Left forelimb (tissue), 1 donor: Measurements from ENCODE around the gene MYO10.
"Not testable (repeated sequence)": the region's sequence is repeated elsewhere in the genome, so short reads cannot be mapped to it uniquely, and the experiment has no call there.

Experiments used
- DNase-seq: peaks from one replicate; pipeline ENCODE4 v3.0.0-alpha.2; 2018; ENCODE audit warnings: low spot score

Gene MYO10

DNA sequence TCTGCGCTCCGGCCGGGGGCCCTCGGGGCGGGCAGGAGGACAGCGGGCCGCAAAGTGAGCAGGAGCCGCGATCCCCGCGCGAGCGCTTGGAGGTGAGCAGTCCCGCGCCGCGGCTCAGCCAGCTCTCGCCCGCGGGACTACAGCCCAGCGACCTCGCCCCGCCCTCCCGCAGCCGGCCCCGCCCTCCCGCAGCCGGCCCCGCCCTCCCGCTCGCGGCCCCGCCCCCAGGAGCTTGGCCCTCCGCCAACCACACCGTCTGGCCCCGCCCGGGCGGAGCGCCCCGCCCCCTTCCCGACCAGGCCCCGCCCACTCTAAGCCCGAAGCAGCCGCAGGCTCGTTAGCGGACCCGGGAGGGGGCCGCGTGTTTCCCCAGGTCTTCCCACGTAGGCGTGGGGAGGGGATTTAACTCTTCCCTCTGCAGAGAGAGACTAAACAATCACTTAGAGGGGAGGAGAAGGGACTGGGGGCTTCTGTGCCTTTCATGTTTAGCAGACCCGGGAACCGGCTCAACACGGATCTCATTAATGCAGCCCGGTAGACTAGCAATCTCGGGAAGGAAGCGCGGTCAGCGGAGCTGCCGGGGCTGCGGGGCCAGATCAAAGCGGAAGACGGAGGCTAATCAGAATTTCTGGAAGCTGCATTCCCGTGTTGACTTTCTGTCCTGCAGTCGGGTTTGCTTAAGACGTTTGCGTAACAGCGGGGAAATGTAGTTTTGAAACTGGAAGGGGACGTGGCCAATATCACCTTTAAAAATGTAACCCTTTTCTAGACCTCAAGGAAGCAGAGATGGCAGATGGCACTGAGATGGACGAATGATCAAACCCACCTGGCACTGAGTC is at the start of gene MYO10:
Gene MYO10 (minus strand): TSS at position 139 of the 839 bp plus-strand sequence. CDS start 480 bp downstream, outside the sequence.
- peak; percentile 91 for DNase-seq

DNA sequence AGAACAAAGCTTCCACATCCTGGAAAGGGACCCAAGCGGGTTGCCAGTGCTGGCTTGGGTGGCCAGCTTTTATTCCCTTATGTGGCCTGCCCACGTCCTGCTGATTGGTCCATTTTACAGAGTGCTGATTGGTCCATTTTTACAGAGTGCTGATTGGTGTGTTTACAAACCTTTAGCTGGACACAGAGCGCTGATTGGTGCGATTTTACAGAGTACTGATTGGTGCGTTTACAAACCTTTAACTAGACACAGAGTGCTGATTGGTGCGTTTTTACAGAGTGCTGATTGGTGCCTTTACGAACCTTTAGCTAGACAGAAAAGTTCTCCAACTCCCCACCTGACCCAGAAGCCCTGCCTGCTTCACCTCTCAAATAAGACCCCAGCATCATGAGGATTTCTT is 49.2 kb upstream of the MYO10 start:
- DNase-seq, result not testable (repeated sequence)

DNA sequence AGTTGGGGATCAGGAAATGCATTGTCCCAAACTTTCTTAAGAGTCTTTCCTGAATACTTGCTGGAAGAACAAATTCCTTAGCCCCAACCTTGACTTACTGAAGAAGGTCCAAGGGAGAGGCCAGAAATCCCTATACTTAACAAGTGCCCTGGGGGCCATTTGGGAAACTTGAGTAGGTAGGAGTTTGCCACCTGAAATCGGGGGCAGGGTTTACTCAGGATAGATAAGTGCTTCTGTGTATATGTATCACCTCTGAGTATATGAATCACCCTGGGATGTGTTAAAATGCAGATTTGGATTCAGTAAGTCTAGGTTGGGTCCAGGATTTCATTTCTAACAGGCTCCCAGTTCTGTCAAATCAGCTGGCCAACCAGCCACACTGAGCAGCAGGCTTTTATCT is 47.9 kb upstream of the MYO10 start:
- no peak for DNase-seq

DNA sequence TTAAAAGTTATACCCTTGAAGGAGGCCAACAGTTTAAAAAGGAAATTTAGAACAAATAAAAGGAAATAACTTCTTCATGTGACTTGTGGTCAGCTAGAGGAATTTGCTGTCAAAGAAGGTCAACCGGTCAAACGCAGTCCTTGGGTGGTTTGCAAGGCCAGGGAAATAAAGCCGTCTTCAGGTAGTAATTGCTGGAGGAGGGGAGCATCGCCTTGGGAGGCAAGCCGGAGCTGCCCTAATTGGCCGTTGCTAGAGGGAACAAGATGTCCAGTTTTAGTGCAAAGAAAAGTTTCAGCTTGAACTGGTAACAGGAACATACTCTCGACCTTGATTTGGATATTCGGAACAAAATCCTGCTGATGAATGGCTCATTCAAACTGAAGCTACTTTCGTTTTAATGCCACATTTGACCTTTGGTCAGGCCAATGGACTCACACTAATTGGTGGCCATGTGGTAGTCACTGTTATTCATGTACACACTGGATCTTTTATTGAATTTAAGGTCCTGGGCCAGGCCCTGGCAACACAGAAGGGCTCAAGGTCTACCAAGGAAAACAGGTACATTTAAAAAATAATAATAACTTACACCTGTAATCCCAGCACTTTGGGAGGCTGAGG is 47.0 kb upstream of the MYO10 start:
- DNase-seq, result no peak

DNA sequence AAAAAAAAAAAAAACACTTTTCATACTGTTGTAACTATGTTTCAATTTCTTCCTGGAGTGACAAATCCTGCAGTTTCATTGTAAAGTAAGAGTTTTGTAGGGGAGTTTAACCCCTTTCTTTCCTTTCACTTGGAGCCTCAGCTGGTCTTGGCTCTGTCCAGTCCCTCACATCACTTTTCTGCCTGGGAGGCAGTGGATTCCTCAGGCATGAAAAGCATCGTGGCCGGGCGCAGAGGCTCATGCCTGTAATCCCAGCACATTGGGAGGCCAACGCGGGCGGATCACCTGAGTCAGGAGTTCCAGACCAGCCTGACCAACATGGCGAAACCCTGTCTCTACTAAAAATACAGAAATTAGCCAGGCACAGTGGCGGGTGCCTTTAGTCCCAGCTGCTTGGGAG is 45.6 kb upstream of the MYO10 start:
- DNase-seq, result no peak

DNA sequence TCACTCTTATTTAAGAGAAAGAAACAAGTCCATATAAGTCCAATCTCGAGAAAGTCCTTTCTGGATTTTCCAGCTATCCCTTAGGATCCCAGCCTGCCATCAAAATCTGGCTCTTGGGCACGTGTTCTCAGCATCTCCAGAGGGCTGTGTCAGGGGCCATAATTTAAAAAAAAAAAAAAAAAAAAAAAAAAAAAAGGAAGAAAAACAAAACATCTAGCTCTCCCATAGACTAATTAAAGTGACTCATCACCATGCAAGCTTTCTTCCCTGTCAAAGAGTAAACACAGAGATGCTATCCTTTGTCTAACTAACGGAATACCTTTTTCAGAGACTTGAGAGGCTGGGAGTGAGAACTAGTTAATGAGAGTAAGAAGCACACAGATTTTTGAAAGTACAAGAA is 44.9 kb upstream of the MYO10 start:
- DNase-seq, result no peak

DNA sequence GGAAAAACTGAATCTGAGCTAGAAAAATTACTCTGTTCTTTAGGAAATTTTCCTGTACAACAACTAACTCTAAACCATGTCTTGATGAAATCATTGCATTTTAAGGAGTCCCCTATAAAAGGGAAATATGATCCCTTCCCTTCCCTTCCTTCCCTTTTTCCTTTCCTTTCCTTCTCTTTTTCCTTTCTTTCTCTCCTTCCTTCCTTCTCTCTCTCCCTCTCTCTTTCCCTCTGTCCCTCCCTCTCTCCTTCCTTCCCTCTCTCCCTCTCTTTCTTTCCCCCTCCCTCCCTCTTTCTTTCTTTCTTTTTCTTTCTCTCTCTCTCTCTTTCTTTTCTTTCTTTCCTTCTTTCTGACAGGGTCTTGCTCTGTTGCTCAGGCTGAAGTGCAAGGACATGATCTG is 42.2 kb upstream of the MYO10 start:
- DNase-seq, result no peak

DNA sequence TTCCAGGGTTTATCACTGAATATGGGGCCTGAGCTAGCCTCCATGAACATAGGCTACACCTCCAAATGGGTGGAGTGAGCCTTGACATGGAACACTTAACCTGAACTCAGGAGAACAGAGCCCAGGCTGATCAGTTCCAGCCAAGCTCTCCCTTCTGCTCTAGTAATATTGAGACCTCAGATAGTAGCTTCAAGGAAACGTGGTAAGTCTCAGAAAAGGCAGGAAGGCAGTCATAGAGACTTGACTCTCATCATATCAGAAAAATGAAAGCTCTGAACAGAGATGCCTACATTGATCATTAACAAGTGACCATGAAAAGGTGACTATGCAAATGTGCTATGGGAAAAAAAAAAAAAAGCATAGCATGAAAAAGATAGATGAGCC is 40.5 kb upstream of the MYO10 start:
- no peak for DNase-seq

DNA sequence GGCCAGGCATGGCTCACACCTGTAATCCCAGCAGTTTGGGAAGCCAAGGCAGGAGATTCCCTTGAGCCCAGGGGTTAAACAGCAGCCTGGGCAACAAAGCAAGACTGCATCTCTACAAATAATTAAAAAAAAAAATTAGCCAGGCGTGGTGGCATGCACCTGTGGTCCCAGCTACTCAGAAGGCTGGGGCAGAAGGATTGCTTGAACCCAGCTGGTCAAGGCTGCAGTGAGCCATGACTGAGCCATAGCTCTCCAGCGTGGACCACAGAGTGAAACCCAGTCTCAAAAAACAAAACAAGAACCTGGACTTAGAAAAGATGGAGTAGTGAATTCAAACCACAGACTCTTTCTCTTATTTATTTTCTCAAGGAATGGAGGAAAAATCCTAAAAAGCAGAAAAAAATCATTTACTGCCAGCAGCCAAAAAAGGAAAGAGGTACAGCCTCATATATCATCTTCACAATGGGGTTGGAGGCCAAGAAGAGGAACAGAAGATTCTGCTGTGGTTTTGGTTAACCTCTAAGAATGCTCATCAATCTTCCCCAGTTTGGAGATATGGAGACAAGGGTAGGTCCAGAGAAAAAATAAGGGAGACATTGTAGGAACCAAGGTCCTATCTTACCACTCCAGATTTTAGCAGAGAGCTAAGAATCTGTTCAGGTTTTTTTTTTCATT is 40.0 kb upstream of the MYO10 start:
- DNase-seq, result no peak

DNA sequence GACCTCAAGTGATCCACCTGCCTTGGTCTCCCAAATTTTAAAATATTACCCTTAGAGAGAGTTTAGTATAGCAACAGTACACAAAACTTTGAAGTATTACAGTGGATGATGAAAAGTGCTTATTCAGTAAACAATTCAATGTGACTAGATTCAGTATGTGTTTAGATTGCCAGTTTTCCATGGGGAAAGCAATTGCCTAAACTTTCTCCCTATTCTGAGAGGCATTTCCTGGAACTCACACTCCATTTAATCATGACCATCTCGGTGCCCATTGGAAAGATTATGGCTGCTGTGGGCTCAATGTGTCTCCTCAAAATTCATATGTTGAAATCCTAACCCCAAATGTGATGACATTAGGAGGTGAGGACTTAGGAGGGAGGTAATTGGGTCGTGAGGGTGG is 38.9 kb upstream of the MYO10 start:
- no peak for DNase-seq

DNA sequence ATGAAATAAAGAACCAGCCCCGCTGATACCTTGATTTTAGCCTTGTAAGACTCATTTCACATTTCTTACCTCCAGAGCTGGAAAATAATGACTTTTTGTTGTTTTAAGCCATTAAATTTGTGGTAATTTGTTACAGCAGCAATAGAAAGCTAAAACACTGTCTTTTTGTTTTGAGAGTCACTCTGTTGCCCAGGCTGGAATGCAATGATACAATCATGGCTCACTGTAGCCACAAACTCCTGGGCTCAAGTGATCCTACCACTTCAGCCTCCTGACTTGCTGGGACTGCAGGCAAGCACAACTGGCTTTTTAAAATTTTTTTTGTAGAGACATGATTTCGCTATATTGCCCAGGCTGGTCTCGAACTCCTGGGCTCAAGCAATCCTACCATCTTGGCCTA is 34.7 kb upstream of the MYO10 start:
- DNase-seq, result no peak

DNA sequence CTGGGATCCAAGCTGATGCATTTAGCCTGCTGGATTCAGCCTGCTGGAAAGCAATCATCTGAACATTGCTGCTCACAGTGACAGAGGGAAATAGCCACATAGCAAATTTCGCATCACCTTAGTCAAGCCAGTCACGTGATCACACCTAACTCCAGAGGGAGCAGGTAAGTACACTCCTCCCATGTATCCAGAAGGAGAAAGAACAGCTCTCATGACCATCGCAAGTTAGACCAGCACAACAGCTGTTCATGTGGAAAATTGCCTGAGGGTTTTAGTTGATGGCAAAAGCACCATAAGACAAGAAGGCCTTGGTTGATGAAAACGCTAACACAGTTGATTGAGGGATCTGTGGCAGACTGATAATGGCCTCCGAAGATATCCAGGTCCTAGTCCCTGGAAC is 34.2 kb upstream of the MYO10 start:
- no peak for DNase-seq

DNA sequence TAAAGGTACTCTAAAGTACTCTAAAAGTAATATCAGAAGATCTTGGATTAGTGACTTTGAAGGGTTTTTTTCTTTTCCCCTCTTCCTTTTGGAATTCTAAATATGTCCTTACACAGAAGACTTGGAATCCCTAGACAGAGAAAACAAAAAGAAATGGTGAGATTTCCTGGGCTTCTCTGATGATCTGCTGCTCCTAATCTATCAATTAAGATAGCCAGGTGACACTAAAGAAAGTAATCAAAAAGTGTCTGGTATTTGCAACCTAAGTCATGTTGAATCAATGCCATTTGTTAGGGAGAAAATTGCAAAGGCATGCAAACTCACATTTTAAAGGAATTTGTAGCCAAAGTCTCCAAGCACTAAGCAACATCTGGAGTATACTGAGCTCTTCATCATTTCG is 29.5 kb upstream of the MYO10 start:
- no peak for DNase-seq

DNA sequence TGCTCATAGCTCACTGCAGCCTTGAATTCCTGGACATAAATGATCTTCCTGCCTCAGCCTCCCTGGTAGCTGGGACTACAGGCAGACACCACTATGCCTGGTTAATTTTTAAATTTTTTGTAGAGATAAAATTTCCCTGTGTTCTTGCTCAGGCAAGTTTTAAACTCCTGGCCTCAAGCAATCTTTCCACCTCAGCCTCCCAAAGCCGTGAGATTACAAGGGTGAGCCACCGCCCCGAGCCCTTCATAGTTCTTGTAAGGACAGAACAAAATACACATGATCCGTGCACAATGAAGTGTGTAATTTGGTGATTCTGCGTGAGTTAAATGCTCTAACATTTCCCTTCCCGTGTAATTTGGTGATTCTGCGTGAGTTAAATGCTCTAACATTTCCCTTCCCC is 27.7 kb upstream of the MYO10 start:
- no peak for DNase-seq

DNA sequence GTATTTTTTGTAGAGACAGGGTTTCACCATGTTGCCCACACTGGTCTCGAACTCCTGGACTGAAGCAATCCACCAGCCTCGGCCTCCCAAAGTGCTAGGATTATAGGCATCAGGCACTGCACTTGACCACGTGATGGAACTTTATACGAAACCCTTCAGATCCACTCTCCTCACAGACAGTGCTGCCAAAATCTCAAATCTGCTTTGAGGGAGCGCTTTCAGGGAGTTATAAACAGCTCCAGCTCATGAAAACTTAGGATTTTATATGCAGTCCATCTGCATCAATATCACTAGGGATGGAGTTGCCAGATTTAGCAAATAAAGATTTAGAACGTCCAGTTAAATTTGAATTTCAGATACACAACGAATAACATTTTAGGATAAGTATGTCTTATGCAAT is 25.0 kb upstream of the MYO10 start:
- DNase-seq, result no peak

DNA sequence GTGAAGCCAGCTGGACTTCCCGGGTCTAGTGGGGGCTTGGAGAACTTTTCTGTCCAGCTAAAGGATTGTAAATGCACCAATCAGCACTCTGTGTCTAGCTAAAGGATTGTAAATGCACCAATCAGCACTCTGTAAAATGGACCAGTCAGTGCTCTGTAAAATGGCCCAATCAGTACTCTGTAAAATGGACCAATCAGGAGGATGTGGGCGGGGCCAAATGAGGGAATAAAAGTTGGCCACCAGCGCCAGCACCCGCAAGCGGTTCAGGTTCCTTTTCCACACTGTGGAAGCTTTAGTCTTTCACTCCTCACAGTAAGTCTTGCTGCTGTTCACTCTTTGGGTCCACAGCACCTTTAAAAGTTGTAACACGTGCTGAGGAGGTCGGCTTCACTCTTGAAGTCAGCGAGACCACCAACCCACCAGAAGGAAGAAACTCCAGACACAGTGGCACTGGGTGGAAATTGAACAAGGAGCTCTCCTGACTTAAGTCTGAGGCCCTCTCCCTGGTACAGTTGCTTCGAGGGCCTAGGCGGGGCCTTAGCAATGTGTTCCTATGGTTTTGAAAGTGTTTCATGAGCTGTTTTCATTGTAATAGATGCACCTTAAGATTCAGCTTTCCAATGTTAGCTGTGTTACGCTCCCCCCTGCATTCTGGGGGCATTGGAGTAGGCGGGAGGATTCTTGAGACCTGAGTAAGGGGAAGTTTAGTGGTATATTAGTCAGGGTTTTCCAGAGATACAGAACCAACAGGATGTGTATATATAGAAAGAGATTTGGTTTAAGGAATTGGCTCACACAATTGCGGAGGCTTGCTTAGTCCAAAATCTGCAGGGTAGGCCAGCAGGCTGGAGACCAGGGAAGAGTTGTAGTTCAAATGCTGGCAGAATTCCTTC is 21.5 kb upstream of the MYO10 start:
- DNase-seq, result no peak

DNA sequence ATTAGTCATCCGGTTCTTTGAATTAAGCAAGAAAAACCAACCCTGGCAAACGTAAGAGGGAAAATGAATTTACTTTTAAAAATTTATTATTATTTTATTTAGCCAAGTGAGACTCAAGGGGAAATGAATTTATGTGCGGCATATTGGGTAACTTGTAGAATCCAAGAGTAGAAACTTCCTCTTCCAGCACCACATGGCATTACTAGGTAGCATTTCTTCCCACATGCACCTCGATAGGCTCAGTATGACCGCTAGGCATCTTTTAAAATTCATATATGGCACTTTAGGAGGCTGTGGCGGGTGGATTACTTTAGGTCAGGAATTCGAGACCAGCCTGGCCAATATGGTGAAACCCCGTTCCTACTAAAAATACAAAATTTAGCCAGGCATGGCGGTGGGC is 17.6 kb upstream of the MYO10 start:
- no peak for DNase-seq

DNA sequence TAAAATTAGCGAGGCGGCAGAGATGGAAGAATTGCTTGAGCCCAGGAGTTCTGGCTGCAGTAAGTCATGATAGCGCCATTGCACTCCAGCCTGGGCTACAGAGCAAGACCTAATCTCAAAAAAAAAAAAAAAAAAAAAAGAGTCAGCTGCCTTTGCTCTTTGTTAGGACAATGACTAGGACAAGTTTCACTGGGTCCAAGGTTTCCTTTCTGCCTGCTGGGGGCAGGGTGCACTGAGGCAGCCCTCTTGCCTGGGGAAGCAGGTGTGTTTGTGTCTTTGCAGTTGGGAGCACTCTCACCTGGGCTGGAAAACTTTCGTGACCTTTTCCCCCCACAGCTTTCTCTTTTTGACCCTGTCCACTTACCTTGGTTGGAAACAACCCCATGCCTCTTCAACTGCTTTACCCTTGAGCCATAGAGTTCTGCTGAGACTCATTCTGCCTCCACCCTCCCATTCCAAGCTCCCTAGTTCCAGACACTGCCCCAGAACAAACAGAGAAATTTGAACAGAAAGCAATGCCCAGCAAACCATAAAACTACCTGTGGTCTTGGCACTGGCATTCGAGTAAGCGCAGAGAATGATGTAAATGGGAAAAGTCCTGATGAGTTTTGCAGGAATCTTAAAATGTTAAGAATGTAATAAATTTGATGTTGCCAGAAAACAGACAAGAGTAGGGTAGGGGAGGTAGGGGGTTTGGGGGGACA is 17.0 kb upstream of the MYO10 start:
- DNase-seq, result no peak

DNA sequence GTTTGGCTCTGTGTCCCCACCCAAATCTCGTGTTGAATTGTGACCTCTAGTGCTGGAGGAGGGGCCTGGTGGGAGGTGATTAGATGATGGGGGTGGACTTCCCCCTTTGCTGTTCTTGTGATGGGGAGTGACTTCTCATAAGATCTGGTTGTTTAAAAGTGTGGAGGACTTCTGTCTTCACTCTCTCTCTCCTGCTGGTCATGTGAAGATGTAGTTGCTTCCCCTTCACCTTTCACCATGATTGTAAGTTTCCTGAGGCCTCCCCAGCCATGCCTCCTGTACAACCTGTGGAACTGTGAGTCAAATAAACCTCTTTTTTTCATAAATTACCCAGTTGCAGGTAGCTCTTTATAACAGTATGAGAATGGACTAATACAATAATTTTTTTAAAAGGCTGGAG is 10.6 kb upstream of the MYO10 start:
- DNase-seq, result no peak

DNA sequence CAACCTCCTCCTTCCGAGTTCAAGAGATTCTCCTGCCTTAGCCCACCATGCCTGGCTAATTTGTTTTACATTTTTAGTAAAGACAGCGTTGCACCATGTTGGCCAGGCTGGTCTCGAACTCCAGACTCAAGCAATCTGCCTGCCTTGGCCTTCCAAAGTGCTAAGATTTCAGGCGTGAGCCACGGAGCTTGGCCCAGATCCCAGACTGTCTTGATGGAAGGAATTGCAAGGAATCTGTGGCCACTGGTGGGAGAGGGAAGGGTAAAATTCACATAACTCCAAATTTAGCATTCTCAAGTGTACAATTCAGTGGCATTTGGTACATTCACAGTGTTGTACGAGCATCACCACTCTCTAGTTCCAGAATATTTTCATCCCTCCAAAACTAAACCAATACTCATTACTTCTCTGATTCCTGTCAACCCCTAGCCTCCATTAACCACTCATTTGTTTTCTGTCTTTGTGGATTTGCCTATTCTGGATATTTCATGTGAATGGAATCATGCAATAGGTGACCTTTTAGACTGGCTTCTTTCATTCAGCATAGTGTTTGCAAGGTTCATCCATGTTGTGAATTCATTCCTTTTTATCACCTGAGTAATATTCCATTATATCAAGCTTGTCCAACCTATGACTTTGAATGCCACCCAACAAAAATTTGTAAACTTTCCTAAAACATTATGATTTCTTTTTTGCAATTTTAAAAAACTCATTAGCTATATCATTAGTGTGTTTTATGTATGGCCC is 8.9 kb upstream of the MYO10 start:
- no peak for DNase-seq
